ENCODE data around the gene LILRA6.

The LILRA6 gene

GRCh38 chr19:54262066-54262465, 19.5 kb upstream of the LILRA6 start:
- H3K4me3 ChIP-seq (ENCODE audit: low read length): no peak overlapping the region
- H3K4me1 ChIP-seq (ENCODE audit: low read length): no peaks in the 10 kb centered on the region
- no peaks in the 10 kb centered on the region for H3K9me3 ChIP-seq (ENCODE audit: insufficient read depth, low read length)
- H2AFZ ChIP-seq (ENCODE audit: low read depth, low read length): no peak overlapping the region
- peaks cover 35% of the 10 kb centered on the region for H3K27me3 ChIP-seq (ENCODE audit: low read depth, low read length)
- no peaks in the 10 kb centered on the region for H3K36me3 ChIP-seq (replicated peaks; ENCODE audit: low read depth, low read length)
- no peak for TF ChIP-seq CTCF (IDR thresholded peaks at IDR 0.05; ENCODE audit: low read depth, low read length)
- no peak for TF ChIP-seq EZH2phosphoT487 (IDR thresholded peaks at IDR 0.05; ENCODE audit: low read depth)
- H3K4me2 ChIP-seq (ENCODE audit: low read length): no peak overlapping the region
- H4K20me1 ChIP-seq (ENCODE audit: insufficient read depth, low read length): no peaks in the 10 kb centered on the region
- H3K9ac ChIP-seq (ENCODE audit: low read length): no peak overlapping the region
- no peak overlapping the region for H3K27ac ChIP-seq (ENCODE audit: low read length)
- no peaks in the 10 kb centered on the region for H3K79me2 ChIP-seq (ENCODE audit: low read length)

- Histone ChIP-seq H3K4me1 (ENCODE audit: low read length) (0 out of 2 replicates have a peak, but pooled peaks cover 4% of the 10 kb centered on the region), H3K9ac (ENCODE audit: low read length) (no peak within 1 kb of the TSS), H3K27me3 (ENCODE audit: low read depth, low read length) (peaks cover 59% of the 10 kb centered on the region), H3K27ac (ENCODE audit: low read length) (no peak within 1 kb of the TSS), H3K4me3 (ENCODE audit: low read length) (no peak within 1 kb of the TSS), H3K36me3 (replicated peaks; ENCODE audit: low read depth, low read length) (no peaks in the 10 kb centered on the region), H3K79me2 (ENCODE audit: low read length) (no peaks in the 10 kb centered on the region), H4K20me1 (ENCODE audit: insufficient read depth, low read length) (no peaks in the 10 kb centered on the region), H3K9me3 (ENCODE audit: insufficient read depth, low read length) (no peaks in the 10 kb centered on the region), H2AFZ (ENCODE audit: low read depth, low read length) (no peak within 1 kb of the TSS), H3K4me2 (ENCODE audit: low read length) (no peak within 1 kb of the TSS)
- TF ChIP-seq EZH2phosphoT487 (IDR thresholded peaks at IDR 0.05; ENCODE audit: low read depth) (no peak), CTCF (IDR thresholded peaks at IDR 0.05; ENCODE audit: low read depth, low read length) (no peak)
These were observed 14.5 kb upstream of the LILRA6 start, which contains the start of gene LILRB5 for GRCh38 chr19:54257116-54257480. LILRB5 (minus strand) TSS chr19:54257273; CDS start chr19:54257193, 80 bp downstream.

DNA sequence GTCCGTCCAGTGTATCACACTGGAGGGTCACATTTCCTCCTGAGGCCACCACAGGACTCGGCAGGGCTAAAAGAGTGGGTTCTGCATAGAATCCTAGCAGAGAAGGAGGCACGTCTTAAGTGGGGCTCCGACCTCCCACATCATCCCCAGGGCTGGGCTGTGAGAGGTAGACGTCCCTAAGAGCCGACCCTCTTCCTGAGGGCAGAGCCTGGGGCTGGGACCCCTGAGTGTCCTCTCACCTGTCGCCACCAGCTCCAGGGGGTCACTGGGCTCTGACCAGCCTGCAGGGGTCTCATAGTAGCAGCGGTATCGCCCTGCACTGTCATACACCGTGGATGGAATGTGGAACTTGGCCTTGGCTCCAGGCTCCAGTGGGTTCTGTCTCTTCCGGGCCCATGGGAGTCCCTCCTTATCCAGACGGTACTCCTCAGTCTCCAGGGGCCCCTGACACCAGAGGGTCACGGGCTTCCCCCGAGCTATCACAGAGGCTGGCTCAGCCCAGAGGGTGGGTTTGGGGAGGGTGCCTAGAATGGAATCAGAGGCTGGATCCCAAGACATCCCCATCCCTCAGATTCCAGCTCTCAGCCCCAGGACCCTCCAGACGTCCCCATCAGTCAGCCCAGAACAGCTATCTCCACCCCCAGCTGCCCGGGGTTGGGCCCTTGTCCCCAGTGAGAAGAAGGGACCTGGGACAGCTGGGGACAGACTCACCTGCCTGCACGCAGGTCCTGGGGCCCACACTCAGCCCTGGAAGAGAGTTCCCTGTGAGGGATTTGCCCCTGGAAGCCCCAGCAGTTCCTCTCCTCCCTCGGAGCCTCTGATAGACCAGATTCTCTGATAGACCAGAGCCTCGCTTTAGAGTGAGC, 13.9 kb upstream of the LILRA6 start:
- no peaks in the 10 kb centered on the region for H3K79me2 ChIP-seq (ENCODE audit: low read length)

More for the DNA sequence above, 13.9 kb upstream of the LILRA6 start:
- Histone ChIP-seq H3K27me3 (ENCODE audit: low read depth, low read length) (peaks cover 62% of the 10 kb centered on the region), H2AFZ (ENCODE audit: low read depth, low read length) (no peak overlapping the region), H3K4me1 (ENCODE audit: low read length) (0 out of 2 replicates have a peak, but pooled peaks cover 4% of the 10 kb centered on the region), H3K4me3 (ENCODE audit: low read length) (no peak overlapping the region), H3K9me3 (ENCODE audit: insufficient read depth, low read length) (no peaks in the 10 kb centered on the region), H3K27ac (ENCODE audit: low read length) (no peak overlapping the region), H3K4me2 (ENCODE audit: low read length) (no peak overlapping the region), H3K9ac (ENCODE audit: low read length) (no peak overlapping the region), H3K36me3 (replicated peaks; ENCODE audit: low read depth, low read length) (no peaks in the 10 kb centered on the region), H4K20me1 (ENCODE audit: insufficient read depth, low read length) (no peaks in the 10 kb centered on the region)
- TF ChIP-seq EZH2phosphoT487 (IDR thresholded peaks at IDR 0.05; ENCODE audit: low read depth) (no peak), CTCF (IDR thresholded peaks at IDR 0.05; ENCODE audit: low read depth, low read length) (no peak)

Measured in OCI-LY3 (cell line).